ELR (cell line): ENCODE results near the gene ARPC4.
"Not testable (repeated sequence)": the region's sequence is repeated elsewhere in the genome, so short reads cannot be mapped to it uniquely, and the experiment has no call there.

Experiments used
- DNase-seq: peaks from one replicate; pipeline ENCODE4 v3.0.0-alpha.2; 2015; ENCODE audit warnings: low read depth

ARPC4 gene

DNA sequence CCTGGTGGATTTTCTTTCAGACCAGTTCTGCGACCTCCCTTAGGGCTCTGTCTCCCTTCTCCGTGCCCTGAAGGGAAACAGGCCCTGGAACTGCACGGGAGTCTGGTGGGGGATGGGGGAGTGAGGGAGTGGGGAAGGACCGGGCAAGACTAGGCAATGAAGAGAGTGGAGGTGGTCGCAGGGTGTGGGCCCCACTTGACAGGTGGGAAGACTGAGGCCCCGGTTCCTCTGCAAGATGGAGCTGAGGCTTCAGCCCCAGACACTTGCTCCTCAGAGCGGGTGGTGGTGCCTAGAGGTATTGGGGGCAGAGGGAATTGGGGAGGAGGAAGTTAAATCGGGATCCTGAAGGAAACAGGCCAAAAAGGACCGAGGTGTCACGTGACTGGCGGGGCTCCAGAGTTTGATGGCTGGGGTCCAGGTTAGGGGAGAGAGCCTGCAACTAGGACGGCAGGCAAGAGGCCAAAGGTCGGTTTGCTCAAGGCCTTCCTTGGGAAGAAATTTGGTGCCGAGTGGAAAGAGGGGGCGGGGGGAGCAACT is 22.5 kb upstream of the ARPC4 start:
- no peak for DNase-seq

DNA sequence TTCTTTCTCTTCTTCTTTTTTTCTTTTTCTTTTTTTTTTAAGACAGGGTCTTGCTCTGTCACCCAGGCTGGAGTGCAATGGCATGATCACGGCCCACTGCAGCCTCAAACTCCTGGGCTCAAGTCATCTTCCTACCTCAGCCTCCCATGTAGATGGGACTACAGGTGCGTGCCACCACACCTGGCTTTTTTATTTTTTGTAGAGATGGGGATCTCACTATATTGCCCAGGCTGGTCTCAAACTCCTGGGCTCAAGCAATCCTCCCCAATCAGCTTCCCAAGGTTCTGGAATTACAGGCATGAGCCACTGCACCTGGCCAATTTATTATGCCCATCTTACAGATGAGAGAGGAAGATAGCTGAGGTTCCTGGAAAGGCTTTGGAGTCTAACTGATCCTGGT is 21.9 kb upstream of the ARPC4 start:
- DNase-seq: not testable (repeated sequence)

DNA sequence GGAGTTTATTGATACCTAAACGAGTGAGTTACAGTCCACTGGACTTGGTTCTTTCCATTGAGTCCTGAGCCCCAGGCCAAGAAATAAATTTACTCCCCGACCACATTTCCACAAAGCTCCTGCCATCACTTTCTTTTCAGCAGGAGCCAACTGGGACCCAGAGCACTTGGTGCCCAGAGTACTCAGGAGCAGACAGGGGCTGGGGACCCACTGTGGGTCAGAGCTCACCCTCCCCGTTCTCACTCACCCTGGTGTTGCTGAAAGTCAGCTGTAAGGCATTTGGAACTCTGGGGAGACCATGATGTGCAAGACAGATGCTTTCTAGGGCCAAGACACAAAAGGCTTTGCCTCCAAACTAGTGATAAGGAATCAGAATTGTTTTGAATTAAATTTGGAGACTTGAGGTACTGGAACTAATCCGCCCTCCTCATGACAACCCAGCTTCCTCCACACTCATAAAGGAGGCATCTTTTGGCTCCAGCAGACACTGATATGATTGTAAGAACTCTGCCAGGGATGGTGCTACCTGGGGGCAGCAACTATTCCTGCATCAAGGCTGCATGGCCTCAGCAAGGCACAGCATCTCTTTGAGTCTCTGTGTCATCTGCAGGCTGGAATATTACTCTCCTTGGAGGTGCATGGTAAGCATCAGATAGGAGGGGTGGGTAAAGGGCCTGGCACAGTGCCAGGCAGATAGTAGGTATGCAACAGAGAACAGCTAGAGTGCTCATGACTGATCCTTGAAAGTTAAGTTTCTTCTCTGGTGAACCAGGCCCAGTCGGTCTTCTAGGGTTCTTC is 15.8 kb upstream of the ARPC4 start:
- DNase-seq: no peak

DNA sequence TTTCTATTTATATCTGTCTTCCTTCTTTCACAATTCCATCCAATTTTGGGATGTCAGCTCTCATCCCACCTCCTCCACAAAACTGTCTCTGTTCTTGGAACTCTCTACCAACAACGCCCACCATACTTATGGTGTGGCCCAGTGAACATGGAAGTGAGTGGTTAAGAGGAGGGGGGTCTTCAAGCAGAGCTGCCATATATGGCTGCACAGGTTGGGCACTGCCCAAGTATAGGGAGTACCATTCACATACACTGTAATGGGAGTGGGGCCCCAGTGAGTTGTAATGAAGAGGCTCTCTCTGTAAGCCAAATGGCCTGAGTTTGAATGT is 15.2 kb upstream of the ARPC4 start:
- no peak for DNase-seq

DNA sequence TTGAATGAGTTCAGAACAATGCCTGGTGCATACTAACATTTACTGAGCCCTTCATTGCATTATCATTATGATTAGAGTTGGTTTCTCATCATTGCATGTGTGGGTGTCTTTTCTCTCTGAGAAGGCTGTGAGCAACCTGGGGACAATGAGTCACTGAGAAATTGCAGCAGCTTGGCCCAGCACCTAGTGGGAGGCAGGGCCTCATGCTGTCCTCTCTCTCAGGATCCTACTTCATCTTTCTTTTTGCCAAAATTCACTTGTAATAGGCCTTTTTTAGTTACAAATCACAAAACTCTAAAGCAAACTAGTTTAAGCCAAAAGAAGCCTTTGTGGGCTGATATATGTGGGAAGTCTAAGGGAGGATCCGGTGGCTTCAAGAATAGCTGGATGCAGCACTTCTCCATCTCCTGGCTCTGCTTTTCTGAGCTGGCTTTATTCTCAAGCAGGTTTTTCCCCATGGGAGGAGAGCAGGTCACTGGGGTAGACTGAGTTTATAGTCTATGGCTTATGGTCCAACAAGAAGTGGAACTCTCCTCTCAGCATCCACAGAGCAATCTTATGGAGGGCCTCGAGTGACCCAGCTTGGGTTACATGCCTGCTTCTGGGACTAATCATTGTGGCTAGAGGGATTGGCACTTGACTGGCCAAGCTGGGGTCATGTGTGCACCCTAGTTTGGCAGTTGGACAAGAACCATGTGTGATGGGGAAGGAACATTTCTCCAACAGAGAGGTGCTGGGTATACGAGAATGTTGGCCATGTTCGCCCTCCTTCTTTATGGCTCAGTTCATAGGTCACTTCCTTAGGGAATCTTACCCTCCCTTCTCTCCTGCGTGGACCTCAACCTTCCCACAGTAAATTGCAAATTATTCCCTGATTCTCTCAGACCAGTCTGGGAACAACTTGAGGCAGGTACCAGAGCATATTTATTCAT is 14.5 kb upstream of the ARPC4 start:
- DNase-seq: peak; percentile 61

DNA sequence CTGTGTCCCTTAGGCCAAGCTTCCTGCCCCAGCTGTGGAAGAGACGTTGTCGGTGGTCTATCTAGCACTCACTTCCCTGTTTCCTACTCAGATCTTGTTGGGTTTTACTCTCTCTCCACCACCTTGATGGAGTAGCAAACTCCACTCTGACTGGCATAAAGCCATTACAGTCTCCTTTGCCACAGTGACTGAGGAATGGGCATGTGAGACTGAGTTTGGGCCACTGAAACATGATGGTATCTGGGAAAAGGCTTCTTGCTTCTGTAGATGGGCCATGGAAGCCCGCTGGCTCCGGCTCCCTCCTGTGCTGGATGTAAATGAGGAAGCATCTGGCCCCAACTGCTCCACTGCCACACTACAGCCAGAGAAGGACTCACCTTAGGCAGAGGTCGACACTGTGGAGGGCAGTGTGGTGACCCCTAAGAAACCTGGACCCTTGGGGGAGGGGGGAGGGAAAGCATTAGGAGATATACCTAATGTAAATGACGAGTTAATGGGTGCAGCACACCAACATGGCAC is 13.7 kb upstream of the ARPC4 start:
- DNase-seq: no peak

DNA sequence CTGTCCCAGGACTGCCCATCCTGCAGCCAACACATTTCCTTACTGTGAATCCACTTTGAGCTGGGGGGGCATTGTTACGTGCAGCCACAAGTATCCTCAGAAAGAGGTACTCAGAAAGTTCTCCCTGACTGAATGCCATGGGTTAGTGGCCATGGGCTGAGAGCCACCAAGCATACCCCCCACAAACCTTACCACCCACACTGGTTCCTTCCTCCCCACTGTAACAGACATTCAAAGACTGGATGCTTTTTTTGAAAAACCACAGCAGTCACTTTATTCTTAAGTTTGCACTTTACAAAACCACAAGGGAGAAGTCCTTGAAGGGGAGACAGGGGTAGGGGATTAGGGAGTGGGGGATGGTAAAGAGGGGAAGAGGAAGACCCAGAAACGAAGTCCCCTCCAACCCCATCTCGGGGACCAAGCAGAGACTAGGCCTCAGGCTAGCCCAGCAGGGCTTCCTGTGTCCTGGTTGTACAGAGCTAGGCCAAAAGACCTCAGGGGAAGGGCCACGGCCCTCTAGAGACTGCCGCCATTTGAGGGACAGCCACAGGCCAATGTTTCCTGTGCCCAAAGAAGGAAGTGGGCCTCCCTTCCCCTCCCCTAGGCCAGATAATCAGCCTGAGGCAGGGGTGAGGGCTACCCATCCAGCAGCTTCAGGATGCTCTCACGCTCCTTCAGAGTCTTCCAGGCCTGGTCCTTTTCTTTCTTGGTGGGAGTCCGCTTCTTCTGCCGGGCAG is 13.0 kb upstream of the ARPC4 start:
- DNase-seq: no peak

DNA sequence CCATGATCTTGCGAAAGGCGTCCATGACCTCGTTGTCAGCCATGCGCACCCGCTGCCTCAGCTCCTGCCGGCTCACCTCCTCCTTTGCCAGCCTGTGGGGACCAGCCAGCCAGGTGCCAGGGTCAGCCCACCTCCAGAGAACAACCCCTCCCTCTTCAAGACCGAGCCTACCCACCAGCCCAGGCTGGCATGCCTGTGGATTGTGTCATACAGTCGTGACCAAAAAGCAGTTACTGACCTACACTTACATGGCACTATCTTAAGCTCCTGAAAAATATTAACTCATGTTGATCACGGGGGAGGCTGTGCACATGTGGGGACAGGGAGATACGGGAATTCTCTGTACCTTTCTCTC is 12.4 kb upstream of the ARPC4 start:
- DNase-seq: no peak

DNA sequence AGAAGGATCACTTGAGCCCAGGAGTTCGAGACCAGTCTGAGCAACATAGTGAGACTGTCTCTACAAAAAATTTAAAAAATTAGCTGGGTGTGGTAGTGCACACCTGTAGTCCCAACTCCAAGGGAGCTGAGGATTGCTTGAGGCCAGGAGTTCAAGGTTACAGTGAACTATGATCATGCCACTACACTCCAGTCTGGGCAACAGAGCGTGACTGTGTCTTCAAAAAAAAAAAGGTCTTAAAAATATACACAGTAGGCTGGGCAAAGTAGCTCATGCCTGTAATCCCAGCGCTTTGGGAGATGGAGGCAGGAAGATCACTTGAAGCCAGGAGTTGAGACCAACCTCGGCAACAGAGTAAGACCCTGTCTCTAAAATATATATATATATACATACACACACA is 12.0 kb upstream of the ARPC4 start:
- DNase-seq: no peak

DNA sequence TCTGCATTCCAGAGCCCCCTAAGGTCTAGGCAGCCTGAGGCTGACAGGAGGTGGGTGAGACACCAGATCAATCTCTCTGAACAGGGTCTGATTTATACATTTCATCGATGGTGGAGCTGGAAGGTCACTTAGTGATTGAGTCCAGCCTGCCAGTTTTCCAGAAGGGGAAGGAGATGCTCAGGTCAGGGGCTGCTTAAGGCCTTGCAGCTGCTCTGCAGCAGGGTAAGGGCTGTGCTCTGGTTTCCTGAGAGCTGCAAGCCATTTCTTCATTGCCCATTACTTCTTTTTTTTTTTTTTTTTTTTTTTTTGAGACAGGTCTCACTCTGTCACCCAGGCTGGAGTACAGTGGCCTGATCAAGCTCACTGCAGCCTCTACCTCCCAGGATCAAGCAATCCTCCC is 11.3 kb upstream of the ARPC4 start:
- no peak for DNase-seq

DNA sequence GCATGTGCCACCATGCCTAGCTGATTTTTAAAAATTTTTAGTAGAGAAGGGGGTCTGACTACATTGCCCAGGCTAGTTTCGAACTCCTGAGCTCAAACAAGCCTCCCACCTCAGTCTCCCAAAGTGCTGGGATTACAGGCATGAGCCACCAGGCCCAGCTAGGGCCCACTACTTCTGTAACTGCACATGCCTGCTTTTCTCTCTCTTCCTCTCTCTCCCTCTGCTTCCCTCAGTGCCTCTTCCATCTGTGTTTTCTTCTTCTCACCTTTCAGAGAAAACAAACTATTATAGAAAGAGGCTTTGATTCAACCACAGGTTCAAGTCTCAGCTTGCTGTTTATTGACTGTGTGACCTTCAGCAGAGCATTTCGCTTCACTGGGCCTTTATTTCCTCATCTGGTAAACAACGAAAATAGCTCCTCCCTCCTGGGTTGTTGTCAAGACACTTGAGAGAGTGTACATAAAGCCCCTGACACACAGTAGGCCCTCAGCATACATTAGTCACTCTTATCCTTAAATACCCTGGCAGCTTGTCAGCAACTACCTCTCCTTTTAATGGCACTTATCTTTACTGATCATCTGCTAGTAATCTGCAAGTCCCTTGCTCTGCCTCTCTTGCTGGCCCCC is 10.8 kb upstream of the ARPC4 start:
- no peak for DNase-seq

DNA sequence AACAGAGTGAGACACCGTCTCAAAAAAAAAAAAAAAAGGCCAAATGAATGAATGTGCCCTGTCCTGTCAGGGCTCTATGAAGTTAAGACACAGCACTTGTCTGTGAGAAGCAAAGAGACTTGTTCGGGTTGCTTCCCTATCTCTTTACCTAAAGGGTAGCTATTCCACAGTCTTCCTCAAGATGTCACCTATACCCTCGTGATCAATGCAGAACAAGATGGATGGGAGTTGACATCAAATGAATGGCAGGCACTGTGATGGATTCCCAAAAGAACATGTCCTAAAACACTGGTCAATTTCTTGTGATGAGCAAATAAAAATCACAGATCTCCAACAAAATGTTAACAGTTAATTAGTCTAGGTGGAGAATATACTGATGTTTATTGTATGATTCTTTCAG is 10.1 kb upstream of the ARPC4 start:
- DNase-seq: no peak

DNA sequence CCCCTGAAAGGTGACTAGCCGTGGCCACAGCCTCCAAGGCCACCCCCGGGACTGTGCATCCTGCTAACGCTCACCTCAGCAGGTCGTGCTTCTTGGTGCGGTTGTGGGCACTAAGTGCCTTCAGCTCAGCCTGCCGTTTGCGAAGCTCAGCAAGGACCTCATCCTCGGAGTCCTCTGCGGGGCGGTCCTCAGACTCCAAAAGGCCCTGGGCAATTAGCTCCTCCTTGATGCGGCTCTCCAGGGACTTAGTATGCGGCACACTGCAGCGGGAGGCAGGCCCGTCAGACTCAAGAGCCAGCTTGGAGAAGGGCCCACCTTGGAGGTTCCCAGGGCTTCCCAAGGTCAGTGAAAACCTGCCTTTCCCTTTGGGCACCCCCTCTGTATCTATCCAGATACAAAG is 8.9 kb upstream of the ARPC4 start:
- DNase-seq: no peak

DNA sequence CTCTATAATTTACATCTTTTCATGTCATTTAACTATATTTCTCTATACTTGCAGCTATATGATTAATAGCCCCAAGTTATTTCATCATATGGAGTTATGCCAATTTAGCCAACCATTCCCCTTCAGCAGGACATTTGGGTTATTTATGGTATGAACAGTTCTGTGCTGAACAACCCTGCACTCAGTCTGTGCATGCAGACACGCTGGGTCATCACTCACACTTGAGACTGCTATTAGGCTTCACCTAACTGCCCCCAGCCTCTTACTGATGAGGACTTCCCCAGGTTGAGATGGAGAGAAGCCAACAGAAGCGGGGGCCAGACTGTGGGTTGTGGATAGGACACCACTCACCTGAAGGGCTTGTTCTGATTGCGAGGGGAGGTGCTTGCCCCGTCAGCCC is 7.9 kb upstream of the ARPC4 start:
- DNase-seq: no peak

DNA sequence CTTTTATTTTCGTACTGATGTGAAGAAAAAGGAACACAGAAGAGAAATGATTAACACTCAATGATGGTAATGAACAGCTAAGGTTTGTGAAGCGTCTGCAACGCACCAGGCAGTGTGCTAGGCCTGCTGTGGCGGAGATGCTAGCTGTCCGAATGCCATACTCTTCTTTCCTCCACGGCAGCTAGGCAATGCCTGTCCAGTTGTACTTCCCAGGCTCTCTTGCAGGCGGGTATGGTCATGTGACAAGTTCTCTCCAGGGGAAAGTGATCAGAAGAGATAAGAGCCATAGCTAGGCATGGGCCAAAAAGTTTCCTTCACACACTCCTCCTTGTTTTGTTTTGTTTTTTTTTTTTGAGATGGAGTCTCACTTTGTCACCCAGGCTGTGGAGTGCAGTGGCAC is 7.3 kb upstream of the ARPC4 start:
- DNase-seq: no peak

DNA sequence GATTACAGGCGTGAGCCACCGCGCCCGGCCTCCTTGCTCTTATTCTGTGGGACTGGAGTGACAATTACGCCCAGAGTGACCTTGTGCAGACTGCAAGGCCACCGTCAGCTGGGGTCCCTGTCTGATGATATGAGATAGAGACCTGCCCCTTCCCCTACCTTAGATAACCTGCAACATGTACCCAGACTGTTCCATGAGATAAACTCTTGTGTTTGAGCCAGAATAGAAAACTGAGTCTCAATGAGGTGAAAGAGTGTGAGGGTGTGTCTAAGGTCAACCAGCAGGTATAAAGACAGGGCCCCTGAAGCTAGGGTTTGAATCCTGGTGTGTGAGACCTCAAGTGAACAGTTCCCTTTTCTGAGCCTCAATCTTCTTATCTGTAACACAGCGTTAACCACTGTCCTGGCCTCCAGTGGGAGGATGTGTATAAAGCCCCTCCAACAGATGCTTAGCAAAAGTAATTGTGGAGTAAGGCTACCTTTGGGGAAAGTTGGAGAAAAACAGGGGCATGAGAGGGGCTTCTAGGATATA is 6.6 kb upstream of the ARPC4 start:
- DNase-seq: no peak

DNA sequence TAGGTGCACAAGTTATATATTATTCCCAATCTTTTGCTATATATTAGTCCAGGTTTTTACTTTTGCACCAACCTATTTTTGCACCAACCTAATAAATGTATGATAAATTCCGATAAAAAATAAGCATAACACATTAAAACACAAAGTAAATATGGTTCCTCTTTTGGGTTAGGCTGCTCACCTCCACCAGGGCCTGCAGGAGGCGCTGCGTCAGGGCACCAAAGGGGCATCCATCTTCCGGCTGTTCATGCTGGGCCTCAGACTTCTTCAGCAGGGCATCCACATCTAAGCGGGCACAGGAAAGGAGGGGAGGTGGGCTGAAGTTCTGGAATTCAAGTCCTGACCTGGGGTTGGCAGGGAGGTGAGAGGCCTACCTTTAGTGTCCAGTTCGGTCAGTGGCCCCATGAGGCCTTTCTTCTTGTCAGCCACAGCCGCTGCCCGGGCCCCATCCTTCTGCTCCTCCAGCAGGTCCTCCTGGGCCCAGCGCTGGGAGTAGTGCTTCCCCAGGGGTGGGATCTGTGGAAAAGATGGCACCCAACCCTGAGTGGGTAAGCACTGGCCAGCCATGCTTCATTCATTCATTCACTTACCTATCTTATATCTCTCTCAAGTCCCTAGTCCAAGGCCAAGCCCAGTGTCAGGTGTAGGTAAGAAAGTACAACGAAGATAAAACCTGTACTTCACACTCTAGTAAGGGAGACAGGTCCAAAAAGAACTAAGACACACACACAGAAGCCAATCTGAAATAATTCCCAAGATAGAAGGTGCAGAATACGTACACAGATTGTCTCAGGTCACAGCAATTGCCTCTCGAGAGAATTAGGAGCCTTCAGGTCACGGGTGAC is 5.8 kb upstream of the ARPC4 start:
- no peak for DNase-seq

DNA sequence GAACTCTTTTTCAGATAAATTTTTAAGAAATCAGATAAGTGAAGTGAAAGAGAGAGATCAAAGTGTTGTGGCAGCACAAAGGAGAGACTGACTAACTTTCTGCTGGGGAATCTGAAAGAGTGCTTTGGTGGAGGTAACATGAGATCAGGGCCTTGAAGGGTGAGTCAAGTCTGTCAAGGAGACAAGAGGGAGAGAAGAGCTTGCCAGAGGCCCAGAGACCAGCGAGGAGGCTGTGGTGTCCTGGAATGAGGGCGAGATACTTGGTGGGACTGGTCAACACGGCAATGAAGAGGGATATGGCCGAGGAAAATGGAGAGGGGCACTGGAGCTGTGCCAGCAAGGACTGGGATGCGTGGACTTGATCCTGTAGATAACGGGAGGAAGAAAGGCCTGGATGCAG is 5.2 kb upstream of the ARPC4 start:
- no peak for DNase-seq

DNA sequence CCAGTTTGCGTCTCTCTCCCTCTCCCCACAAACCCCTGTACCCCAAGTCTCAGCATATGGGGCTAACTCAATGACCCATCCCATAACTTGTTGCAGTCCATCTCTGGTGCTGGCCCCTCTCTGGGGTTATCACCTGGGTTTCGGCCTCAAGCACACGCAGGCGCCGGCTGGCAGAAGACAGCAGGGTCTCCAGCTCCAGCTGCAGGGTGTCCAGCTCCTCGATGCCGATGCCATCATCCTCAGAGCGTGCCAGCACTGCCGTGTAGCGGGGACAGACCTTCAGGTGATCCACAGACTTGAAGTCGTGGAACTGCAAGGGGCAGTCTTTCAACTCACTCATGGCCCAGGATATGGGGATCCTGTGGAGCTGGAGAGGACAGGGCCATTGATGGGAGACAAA is 1.8 kb upstream of the ARPC4 start:
- no peak for DNase-seq

DNA sequence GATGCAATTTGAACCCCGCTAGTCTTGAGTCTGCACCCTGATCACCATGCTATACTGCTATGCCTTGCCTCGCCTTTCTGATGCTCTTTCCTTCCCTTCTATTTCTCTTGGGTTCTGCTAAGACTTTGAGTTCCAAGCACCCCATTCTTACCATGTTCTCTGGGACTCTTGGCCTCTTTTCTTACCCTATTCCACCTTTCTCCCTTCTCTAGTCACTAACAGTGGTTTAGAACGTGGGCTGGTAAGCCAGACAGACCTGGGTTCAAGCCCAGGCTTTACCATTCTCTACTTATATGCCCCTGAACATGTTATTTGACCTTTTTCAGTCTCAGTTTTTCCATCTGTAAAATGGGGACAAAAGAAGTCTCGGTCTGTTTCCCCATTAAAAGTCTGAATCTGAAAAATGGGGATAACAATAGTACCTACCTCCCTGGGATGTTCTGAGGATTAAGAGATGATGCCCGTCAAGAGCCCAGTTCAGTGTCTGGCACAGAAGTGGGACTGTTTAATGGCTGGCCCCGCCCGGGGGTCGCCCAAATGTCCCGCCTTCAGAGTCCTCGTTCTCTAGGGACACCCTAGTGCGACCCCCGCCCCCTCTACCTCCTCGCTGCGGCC is 985 bp upstream of the ARPC4 start:
- no peak for DNase-seq
